ENCODE measurements around the gene SEC16B.

Gene SEC16B

GRCh38 chr1:177923441-177923840, 46.4 kb downstream of the SEC16B start:
- TF ChIP-seq YY1 (IDR thresholded peaks at IDR 0.05; ENCODE audit: insufficient read depth, insufficient read length): no peak
- TF ChIP-seq SUZ12 (IDR thresholded peaks at IDR 0.05; ENCODE audit: extremely low read depth, insufficient read depth, insufficient read length): no peak
- TF ChIP-seq ZNF274 (IDR thresholded peaks at IDR 0.05; ENCODE audit: low read depth, low read length): no peak
- Histone ChIP-seq H3K9ac (ENCODE audit: insufficient read length, low read depth) (no peak overlapping the region), H3K4me3 (ENCODE audit: insufficient read length, low read depth) (no peak overlapping the region), H3K36me3 (ENCODE audit: insufficient read depth, insufficient read length, low read length) (no peaks in the 10 kb centered on the region), H3K4me1 (ENCODE audit: insufficient read depth, insufficient read length) (no peaks in the 10 kb centered on the region), H3K9me3 (ENCODE audit: insufficient read depth, low read length) (no peaks in the 10 kb centered on the region), H3K27me3 (ENCODE audit: insufficient read depth, insufficient read length) (no peaks in the 10 kb centered on the region)
- DNase-seq (ENCODE audit: low read depth, low spot score): no peak

- no peak overlapping the region for H3K9ac ChIP-seq (ENCODE audit: insufficient read length, low read depth)
- H3K36me3 ChIP-seq (ENCODE audit: insufficient read depth, insufficient read length, low read length): no peaks in the 10 kb centered on the region
- H3K4me3 ChIP-seq (ENCODE audit: insufficient read length, low read depth): no peak overlapping the region
- H3K4me1 ChIP-seq (ENCODE audit: insufficient read depth, insufficient read length): no peaks in the 10 kb centered on the region
- H3K27me3 ChIP-seq (ENCODE audit: insufficient read depth, insufficient read length): no peaks in the 10 kb centered on the region
- H3K9me3 ChIP-seq (ENCODE audit: insufficient read depth, low read length): no peaks in the 10 kb centered on the region
- no peak for DNase-seq (ENCODE audit: low read depth, low spot score)
- TF ChIP-seq ZNF274 (IDR thresholded peaks at IDR 0.05; ENCODE audit: low read depth, low read length) (no peak), SUZ12 (IDR thresholded peaks at IDR 0.05; ENCODE audit: extremely low read depth, insufficient read depth, insufficient read length) (no peak), YY1 (IDR thresholded peaks at IDR 0.05; ENCODE audit: insufficient read depth, insufficient read length) (no peak)
Observed at GRCh38 chr1:177922209-177922608, 47.6 kb downstream of the SEC16B start.

GRCh38 chr1:177921590-177921989, 48.3 kb downstream of the SEC16B start:
- H3K9me3 ChIP-seq (ENCODE audit: insufficient read depth, low read length): no peaks in the 10 kb centered on the region
- H3K27me3 ChIP-seq (ENCODE audit: insufficient read depth, insufficient read length): no peaks in the 10 kb centered on the region
- no peak overlapping the region for H3K9ac ChIP-seq (ENCODE audit: insufficient read length, low read depth)
- no peaks in the 10 kb centered on the region for H3K36me3 ChIP-seq (ENCODE audit: insufficient read depth, insufficient read length, low read length)
- no peaks in the 10 kb centered on the region for H3K4me1 ChIP-seq (ENCODE audit: insufficient read depth, insufficient read length)
- DNase-seq (ENCODE audit: low read depth, low spot score): no peak
- TF ChIP-seq ZNF274 (IDR thresholded peaks at IDR 0.05; ENCODE audit: low read depth, low read length) (no peak), YY1 (IDR thresholded peaks at IDR 0.05; ENCODE audit: insufficient read depth, insufficient read length) (no peak), SUZ12 (IDR thresholded peaks at IDR 0.05; ENCODE audit: extremely low read depth, insufficient read depth, insufficient read length) (no peak)
- H3K4me3 ChIP-seq (ENCODE audit: insufficient read length, low read depth): no peak overlapping the region

DNA sequence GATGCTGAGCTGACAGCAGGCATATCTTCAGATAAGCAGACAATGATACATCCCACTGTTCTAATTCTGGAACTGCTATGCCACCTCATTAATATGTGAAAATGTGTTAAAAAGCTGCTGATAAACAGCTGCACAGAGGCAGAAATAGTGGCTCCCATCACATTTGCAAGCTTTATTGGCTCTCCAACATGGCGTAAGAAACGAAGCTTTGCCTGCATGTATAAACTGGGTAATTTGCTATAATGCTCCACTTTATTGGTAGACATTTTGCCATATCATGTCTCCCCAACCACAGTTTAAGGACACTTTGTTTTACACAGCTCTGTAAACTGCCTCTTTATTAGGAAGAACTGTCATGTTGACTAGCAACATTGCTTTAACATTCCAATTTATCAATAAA, 49.8 kb downstream of the SEC16B start:
- TF ChIP-seq ZNF274 (IDR thresholded peaks at IDR 0.05; ENCODE audit: low read depth, low read length) (no peak), YY1 (IDR thresholded peaks at IDR 0.05; ENCODE audit: insufficient read depth, insufficient read length) (no peak), SUZ12 (IDR thresholded peaks at IDR 0.05; ENCODE audit: extremely low read depth, insufficient read depth, insufficient read length) (no peak)
- H3K36me3 ChIP-seq (ENCODE audit: insufficient read depth, insufficient read length, low read length): no peaks in the 10 kb centered on the region
- DNase-seq (ENCODE audit: low read depth, low spot score): no peak

GRCh38 chr1:177915641-177916040, 54.2 kb downstream of the SEC16B start:
- H3K4me1 ChIP-seq (ENCODE audit: insufficient read depth, insufficient read length): no peaks in the 10 kb centered on the region
- H3K4me3 ChIP-seq (ENCODE audit: insufficient read length, low read depth): no peak overlapping the region
- no peak for TF ChIP-seq SUZ12 (IDR thresholded peaks at IDR 0.05; ENCODE audit: extremely low read depth, insufficient read depth, insufficient read length)
- no peak for TF ChIP-seq ZNF274 (IDR thresholded peaks at IDR 0.05; ENCODE audit: low read depth, low read length)
- no peak for TF ChIP-seq YY1 (IDR thresholded peaks at IDR 0.05; ENCODE audit: insufficient read depth, insufficient read length)
- DNase-seq (ENCODE audit: low read depth, low spot score): no peak
- H3K27me3 ChIP-seq (ENCODE audit: insufficient read depth, insufficient read length): no peaks in the 10 kb centered on the region
- no peaks in the 10 kb centered on the region for H3K9me3 ChIP-seq (ENCODE audit: insufficient read depth, low read length)
- H3K36me3 ChIP-seq (ENCODE audit: insufficient read depth, insufficient read length, low read length): no peaks in the 10 kb centered on the region
- no peak overlapping the region for H3K9ac ChIP-seq (ENCODE audit: insufficient read length, low read depth)

More for the DNA sequence above, 49.8 kb downstream of the SEC16B start:
- no peaks in the 10 kb centered on the region for H3K27me3 ChIP-seq (ENCODE audit: insufficient read depth, insufficient read length)
- no peaks in the 10 kb centered on the region for H3K9me3 ChIP-seq (ENCODE audit: insufficient read depth, low read length)
- no peaks in the 10 kb centered on the region for H3K4me1 ChIP-seq (ENCODE audit: insufficient read depth, insufficient read length)
- H3K9ac ChIP-seq (ENCODE audit: insufficient read length, low read depth): no peak overlapping the region
- no peak overlapping the region for H3K4me3 ChIP-seq (ENCODE audit: insufficient read length, low read depth)

GRCh38 chr1:177914603-177915002, 55.3 kb downstream of the SEC16B start:
- no peak for DNase-seq (ENCODE audit: low read depth, low spot score)
- Histone ChIP-seq H3K9me3 (ENCODE audit: insufficient read depth, low read length) (peaks cover 5% of the 10 kb centered on the region; the same call in 1 of the 2 replicates), H3K4me3 (ENCODE audit: insufficient read length, low read depth) (no peak overlapping the region), H3K27me3 (ENCODE audit: insufficient read depth, insufficient read length) (no peaks in the 10 kb centered on the region), H3K9ac (ENCODE audit: insufficient read length, low read depth) (no peak overlapping the region), H3K36me3 (ENCODE audit: insufficient read depth, insufficient read length, low read length) (no peaks in the 10 kb centered on the region), H3K4me1 (ENCODE audit: insufficient read depth, insufficient read length) (no peaks in the 10 kb centered on the region)
- TF ChIP-seq SUZ12 (IDR thresholded peaks at IDR 0.05; ENCODE audit: extremely low read depth, insufficient read depth, insufficient read length) (no peak), YY1 (IDR thresholded peaks at IDR 0.05; ENCODE audit: insufficient read depth, insufficient read length) (no peak), ZNF274 (IDR thresholded peaks at IDR 0.05; ENCODE audit: low read depth, low read length) (no peak)

DNA sequence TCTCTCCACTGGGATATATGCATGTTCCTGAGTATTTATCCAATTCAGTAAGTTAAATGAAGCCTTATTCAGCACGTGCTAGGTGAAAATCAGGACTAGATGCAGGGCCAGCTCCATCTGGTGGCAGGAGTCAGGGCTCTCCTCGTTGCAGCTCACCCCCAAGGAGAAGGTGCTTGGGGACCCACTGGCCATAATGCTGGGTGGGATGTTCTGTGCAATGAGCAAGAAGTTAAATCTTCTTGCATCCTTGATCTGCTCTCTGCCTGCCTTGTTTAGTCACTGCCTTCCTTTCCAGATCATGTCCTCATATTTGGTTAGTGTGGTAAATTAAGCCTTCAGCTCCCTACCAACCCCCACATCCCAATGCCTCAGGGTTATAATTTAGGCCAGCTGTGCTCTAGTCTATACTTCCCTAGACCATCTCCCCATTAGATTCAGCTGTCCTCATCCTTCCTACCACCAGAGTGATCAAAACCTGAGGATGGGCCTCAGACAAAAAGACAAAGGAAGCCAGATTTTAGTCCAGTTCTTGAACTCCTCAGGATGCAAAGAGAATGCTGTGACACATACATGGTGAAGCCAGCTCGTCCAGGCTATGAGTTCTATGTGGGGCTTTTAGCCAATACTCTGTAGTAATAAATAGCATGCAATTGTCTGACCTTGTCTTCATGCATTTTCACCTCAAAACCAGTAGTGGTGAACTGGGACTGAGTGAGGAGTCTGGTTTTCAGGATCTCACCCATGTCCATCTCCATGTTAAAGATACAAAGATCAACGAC, 55.9 kb downstream of the SEC16B start:
- Histone ChIP-seq H3K4me1 (ENCODE audit: insufficient read depth, insufficient read length) (no peaks in the 10 kb centered on the region), H3K36me3 (ENCODE audit: insufficient read depth, insufficient read length, low read length) (no peaks in the 10 kb centered on the region), H3K4me3 (ENCODE audit: insufficient read length, low read depth) (no peak overlapping the region), H3K9ac (ENCODE audit: insufficient read length, low read depth) (no peak overlapping the region), H3K9me3 (ENCODE audit: insufficient read depth, low read length) (peaks cover 5% of the 10 kb centered on the region; the same call in 1 of the 2 replicates), H3K27me3 (ENCODE audit: insufficient read depth, insufficient read length) (no peaks in the 10 kb centered on the region)
- peak; percentile 42 for DNase-seq (ENCODE audit: low read depth, low spot score)
- no peak for TF ChIP-seq YY1 (IDR thresholded peaks at IDR 0.05; ENCODE audit: insufficient read depth, insufficient read length)
- no peak for TF ChIP-seq SUZ12 (IDR thresholded peaks at IDR 0.05; ENCODE audit: extremely low read depth, insufficient read depth, insufficient read length)
- no peak for TF ChIP-seq ZNF274 (IDR thresholded peaks at IDR 0.05; ENCODE audit: low read depth, low read length)
